SK-N-MC (cell line): ENCODE data around the gene HDHD5.

Experiments
- DNase-seq: peaks from one replicate; pipeline ENCODE4 v3.0.0-alpha.2; 2011; ENCODE audit warnings: low read depth, low spot score
- H3K27ac ChIP-seq: fragments of 200-600 bp; sonication (generic); 2 replicates; pipeline ENCODE4 v1.5.1; 2016; ENCODE audit warnings: mixed run types
- H3K36me3 ChIP-seq: fragments of 200-600 bp; sonication (generic); 2 replicates; pipeline ENCODE4 v1.6.1; 2017; ENCODE audit warnings: antibody characterized with exemption, low read length, mixed read lengths; ENCODE audit not compliant: insufficient read depth
- H3K4me3 ChIP-seq: fragments of 200-600 bp; sonication (generic); 2 replicates; pipeline ENCODE4 v1.5.1; 2016
- H3K9ac ChIP-seq: fragments of 200-600 bp; sonication (generic); 2 replicates; pipeline ENCODE4 v1.8.0; 2017; ENCODE audit warnings: mixed run types, mixed read lengths; ENCODE audit not compliant: insufficient read length
- H3K9me3 ChIP-seq: fragments of 200-600 bp; sonication (generic); 2 replicates; pipeline ENCODE4 v1.6.1; 2017; ENCODE audit warnings: low read depth, mild to moderate bottlenecking, antibody characterized with exemption, low read length, moderate library complexity, mixed read lengths
- EZH2 ChIP-seq: fragments of 200-600 bp; sonication (generic); IDR thresholded peaks from one replicate; pipeline ENCODE4 v1.6.1; 2017; ENCODE audit warnings: antibody characterized with exemption
- FOXP2 ChIP-seq: optimal IDR thresholded peaks from 2 replicates; pipeline ENCODE3; 2011; ENCODE audit warnings: mild to moderate bottlenecking, moderate library complexity; ENCODE audit not compliant: insufficient read depth; ENCODE audit errors: extremely low read length, control extremely low read depth
- POLR2AphosphoS5 ChIP-seq: IDR thresholded peaks from 2 replicates; pipeline ENCODE4 v1.6.1; 2012; ENCODE audit warnings: mild to moderate bottlenecking, low read depth, low read length, borderline replicate concordance

HDHD5 gene

DNA sequence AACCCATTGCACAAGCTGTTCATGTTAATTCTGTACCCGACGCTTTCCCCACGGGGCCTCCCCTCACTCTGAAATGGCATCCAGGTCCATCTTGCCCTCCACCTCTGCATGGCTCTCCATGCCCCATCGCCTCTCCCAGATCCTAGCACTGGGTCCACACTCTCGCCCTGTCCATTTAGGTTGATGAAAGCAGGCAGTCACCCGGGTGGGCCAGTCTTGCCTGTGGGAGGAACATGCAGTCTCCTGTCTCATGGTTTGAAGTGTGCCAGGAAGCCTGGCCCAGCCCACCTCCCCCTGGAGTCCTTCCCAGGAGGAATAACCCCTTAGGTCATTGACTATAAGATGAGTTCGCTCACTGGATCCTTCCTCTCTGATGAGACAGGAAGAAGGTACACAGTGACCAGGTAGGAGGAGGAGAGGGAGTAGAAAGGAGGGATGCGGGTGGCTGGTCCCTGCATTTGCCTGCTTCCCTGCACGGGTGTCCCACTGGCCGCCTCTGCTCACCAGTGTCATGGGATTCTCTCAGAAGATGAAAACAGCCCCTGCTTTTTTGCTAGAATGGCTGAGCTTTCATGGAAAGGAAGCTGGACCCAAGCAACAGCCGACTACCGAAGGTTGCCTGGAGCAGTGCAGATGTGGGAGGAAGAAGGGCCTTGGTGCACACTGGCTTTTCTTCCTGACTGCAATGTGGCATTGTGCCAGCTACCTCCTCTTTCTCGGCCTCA, 44.7 kb downstream of the HDHD5 start:
- Histone ChIP-seq H3K9ac (no peak overlapping the region), H3K27ac (no peak overlapping the region), H3K36me3 (no peaks in the 10 kb centered on the region), H3K9me3 (no peaks in the 10 kb centered on the region), H3K4me3 (no peak overlapping the region)
- no peak for TF ChIP-seq POLR2AphosphoS5
- DNase-seq = no peak

DNA sequence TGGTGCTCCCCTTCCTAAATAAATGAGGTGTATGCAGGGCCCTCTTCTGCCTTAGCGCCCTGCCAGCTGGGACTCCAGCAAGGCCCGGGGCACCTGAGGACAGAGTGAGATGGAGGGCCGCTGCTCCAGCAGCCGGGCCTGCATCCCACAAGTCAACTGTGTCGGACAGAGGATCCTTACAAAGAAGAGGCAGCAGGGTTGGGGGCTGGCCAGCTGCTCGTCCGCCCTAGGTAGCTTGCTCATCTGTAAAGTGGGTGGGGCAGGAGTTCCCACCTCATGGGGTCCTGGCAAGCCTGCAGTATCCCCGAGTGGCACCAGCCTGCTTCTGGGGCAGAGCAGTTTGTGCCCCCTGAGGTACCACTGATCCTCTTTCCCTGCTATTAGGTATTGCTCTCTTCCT, 45.5 kb downstream of the HDHD5 start:
- Histone ChIP-seq H3K9ac (no peak overlapping the region), H3K27ac (no peak overlapping the region)
- TF ChIP-seq EZH2 = no peak
- TF ChIP-seq POLR2AphosphoS5 = no peak
- no peak for TF ChIP-seq FOXP2

DNA sequence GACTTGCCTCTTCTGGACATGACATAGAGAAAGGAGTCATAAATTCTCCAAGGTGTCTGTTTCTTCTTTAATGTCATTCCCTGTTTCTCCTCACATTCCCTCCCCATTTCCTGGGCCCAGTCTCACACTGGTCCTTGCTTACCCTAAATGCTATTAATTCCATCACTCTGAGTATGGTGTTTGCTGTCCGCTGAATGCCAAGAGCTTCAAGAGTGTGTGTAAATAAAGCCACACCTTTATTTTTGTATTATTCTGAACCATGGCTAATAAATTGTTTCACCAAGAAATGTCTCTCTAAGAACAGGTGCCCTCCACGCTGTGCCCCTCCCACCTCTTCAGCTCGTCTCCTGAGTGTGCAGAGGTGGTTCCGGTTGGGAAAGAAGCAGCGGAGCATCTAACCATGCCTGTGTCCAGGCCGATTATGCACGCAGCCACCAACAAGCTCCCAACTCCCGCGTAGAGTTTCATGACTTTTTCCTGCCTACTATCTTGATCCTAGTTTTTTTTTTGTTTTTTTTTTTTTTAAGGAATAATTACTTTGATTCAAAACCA, 46.5 kb downstream of the HDHD5 start:
- Histone ChIP-seq H3K36me3 (no peaks in the 10 kb centered on the region; the same call in 1 of the 2 replicates), H3K4me3 (no peak overlapping the region), H3K27ac (no peak overlapping the region), H3K9ac (no peak overlapping the region), H3K9me3 (no peaks in the 10 kb centered on the region)
- no peak for DNase-seq
- TF ChIP-seq POLR2AphosphoS5 = no peak
- no peak for TF ChIP-seq EZH2
- TF ChIP-seq FOXP2 = no peak

More for the DNA sequence above, 45.5 kb downstream of the HDHD5 start:
- no peaks in the 10 kb centered on the region for H3K9me3 ChIP-seq
- H3K36me3 ChIP-seq = no peaks in the 10 kb centered on the region
- no peak for DNase-seq
- no peak overlapping the region for H3K4me3 ChIP-seq

DNA sequence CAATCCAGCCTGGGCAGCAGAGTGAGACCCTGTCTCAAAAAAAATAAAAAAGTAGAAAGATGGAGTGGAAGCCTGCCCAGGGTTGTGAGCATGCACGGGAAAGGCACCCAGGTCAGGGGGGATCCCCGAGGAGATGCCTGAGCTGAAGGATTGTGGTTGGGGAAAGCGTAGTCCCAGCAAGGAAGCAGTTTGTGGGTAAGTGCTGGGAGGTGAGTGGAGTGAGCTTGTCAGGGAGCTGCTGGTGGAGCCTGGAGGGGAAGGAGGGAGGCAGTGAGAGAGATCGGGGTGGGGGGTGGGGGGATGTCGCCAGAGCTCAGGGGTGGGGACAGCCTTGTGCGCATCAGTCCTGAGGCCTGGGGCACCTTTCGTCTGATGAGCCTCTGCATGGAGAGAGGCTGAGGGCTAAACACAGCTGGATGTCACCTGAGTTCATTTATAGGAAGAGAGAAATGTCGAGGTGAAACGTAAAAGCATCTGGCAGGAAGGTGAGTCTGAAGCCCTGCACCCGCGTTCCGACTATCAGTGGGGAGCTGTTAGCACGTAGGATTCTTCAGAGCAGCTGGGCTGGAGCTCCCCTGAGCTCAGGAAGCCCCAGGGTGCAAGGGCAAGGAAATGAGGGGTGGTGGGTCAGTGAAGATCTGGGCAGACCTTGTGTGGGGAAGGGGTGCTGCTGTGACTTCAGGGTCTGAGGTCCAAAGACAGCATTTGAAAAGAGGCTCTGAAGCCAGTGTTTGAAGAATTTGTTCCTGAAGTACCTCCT, 48.1 kb downstream of the HDHD5 start:
- DNase-seq = no peak
- TF ChIP-seq FOXP2 (no peak), EZH2 (no peak), POLR2AphosphoS5 (no peak)
- H3K9ac ChIP-seq = no peak overlapping the region
- no peak overlapping the region for H3K4me3 ChIP-seq
- H3K27ac ChIP-seq = no peak overlapping the region
- H3K9me3 ChIP-seq = no peaks in the 10 kb centered on the region
- H3K36me3 ChIP-seq = no peaks in the 10 kb centered on the region; the same call in 1 of the 2 replicates

DNA sequence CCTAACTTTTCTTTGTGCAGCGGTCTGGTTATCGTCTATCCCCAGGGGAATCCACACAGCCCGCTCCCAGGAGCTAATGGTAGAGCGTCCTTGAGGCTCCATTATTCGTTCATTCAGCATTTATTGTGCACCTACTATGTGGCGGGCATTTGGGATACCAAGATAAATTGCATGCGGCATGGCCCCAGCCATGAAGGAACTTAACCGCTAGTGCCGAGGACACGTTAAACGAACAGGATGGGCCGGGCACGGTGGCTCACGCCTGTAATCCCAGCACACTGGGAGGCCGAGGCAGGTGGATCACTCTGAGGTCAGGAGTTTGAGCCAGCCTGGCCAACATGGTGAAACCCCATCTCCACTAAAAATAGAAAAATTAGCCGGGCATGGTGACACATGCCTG, 49.1 kb downstream of the HDHD5 start:
- no peak overlapping the region for H3K9ac ChIP-seq
- no peak for DNase-seq
- H3K9me3 ChIP-seq = no peaks in the 10 kb centered on the region
- no peaks in the 10 kb centered on the region; the same call in 1 of the 2 replicates for H3K36me3 ChIP-seq
- no peak for TF ChIP-seq FOXP2
- H3K27ac ChIP-seq = no peak overlapping the region
- H3K4me3 ChIP-seq = no peak overlapping the region

DNA sequence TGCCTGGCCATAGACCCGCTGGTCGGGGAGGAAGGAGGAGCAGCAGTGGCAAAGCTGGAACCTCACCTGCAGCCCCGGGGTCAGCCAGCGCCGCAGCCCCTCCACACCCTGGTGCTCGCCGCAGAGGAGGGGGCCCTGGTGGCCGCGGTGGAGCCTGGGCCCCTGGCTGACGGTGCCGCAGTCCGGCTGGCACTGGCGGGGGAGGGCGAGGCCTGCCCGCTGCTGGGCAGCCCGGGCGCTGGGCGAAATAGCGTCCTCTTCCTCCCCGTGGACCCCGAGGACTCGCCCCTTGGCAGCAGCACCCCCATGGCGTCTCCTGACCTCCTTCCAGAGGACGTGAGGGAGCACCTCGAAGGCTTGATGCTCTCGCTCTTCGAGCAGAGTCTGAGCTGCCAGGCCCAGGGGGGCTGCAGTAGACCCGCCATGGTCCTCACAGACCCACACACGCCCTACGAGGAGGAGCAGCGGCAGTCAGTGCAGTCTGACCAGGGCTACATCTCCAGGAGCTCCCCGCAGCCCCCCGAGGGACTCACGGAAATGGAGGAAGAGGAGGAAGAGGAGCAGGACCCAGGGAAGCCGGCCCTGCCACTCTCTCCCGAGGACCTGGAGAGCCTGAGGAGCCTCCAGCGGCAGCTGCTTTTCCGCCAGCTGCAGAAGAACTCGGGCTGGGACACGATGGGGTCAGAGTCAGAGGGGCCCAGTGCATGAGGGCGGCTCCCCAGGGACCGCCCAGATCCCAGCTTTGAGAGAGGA, 49.8 kb downstream of the HDHD5 start:
- no peaks in the 10 kb centered on the region; the same call in 1 of the 2 replicates for H3K36me3 ChIP-seq

DNA sequence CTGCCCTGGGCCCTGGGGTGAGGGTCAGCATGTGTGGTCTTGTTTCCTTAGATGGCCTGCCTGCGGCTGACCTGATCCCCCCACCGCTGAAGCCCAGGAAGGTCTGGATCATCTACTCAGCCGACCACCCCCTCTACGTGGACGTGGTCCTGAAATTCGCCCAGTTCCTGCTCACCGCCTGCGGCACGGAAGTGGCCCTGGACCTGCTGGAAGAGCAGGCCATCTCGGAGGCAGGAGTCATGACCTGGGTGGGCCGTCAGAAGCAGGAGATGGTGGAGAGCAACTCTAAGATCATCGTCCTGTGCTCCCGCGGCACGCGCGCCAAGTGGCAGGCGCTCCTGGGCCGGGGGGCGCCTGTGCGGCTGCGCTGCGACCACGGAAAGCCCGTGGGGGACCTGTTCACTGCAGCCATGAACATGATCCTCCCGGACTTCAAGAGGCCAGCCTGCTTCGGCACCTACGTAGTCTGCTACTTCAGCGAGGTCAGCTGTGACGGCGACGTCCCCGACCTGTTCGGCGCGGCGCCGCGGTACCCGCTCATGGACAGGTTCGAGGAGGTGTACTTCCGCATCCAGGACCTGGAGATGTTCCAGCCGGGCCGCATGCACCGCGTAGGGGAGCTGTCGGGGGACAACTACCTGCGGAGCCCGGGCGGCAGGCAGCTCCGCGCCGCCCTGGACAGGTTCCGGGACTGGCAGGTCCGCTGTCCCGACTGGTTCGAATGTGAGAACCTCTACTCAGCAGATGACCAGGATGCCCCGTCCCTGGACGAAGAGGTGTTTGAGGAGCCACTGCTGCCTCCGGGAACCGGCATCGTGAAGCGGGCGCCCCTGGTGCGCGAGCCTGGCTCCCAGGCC, 50.6 kb downstream of the HDHD5 start:
- no peaks in the 10 kb centered on the region for H3K9me3 ChIP-seq
- TF ChIP-seq POLR2AphosphoS5 (no peak), FOXP2 (no peak)
- H3K9ac ChIP-seq = no peak overlapping the region
- no peak for DNase-seq
- no peaks in the 10 kb centered on the region; the same call in 1 of the 2 replicates for H3K36me3 ChIP-seq
- no peak overlapping the region for H3K27ac ChIP-seq
- H3K4me3 ChIP-seq = no peak overlapping the region

More for the DNA sequence above, 49.8 kb downstream of the HDHD5 start:
- no peak overlapping the region for H3K4me3 ChIP-seq
- H3K27ac ChIP-seq = no peak overlapping the region
- H3K9me3 ChIP-seq = no peaks in the 10 kb centered on the region
- H3K9ac ChIP-seq = no peak overlapping the region
- no peak for DNase-seq
- no peak for TF ChIP-seq FOXP2
- no peak for TF ChIP-seq EZH2
- no peak for TF ChIP-seq POLR2AphosphoS5

DNA sequence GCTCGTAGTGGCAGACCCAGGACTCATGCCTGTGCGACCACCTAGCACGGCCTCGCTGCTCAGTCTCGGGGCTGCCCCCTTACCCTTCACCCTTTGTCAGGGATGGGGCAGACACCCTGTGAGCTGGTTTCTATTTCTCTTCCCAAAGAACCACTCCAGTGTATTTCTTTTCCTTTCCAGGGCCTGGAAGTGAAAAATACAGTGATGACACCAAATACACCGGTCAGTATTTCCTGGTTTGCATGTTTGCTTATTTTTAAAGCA, 51.6 kb downstream of the HDHD5 start:
- no peak for DNase-seq

More for the DNA sequence above, 51.6 kb downstream of the HDHD5 start:
- Histone ChIP-seq H3K36me3 (no peaks in the 10 kb centered on the region; the same call in 1 of the 2 replicates), H3K9me3 (no peaks in the 10 kb centered on the region), H3K27ac (no peak overlapping the region), H3K4me3 (no peak overlapping the region), H3K9ac (no peak overlapping the region)
- TF ChIP-seq EZH2 = no peak
- no peak for TF ChIP-seq POLR2AphosphoS5
- no peak for TF ChIP-seq FOXP2
